OCI-LY1 (cell line): ENCODE measurements around the gene FAM229B.

Source experiments
- CTCF ChIP-seq: fragments of 200-600 bp; sonication (generic), shearing (Covaris generic); IDR thresholded peaks from 2 replicates; pipeline ENCODE4 v1.5.1; 2017; ENCODE audit warnings: mild to moderate bottlenecking, antibody characterized with exemption, low read length, moderate library complexity, mixed read lengths
- EZH2 ChIP-seq: fragments of 200-600 bp; sonication (generic), shearing (Covaris generic); IDR thresholded peaks from 2 replicates; pipeline ENCODE4 v1.8.0; 2017; ENCODE audit warnings: borderline replicate concordance, mixed run types, mild to moderate bottlenecking, antibody characterized with exemption, low read length, moderate library complexity, mixed read lengths

- TF ChIP-seq CTCF (no peak), EZH2 (no peak)
These were observed 20.8 kb upstream of the FAM229B start for GRCh38 chr6:112066606-112067005.
